Measurements from ENCODE around the gene M6PR.
"Not testable (repeated sequence)": the region's sequence is repeated elsewhere in the genome, so short reads cannot be mapped to it uniquely, and the experiment has no call there.

The M6PR gene

DNA sequence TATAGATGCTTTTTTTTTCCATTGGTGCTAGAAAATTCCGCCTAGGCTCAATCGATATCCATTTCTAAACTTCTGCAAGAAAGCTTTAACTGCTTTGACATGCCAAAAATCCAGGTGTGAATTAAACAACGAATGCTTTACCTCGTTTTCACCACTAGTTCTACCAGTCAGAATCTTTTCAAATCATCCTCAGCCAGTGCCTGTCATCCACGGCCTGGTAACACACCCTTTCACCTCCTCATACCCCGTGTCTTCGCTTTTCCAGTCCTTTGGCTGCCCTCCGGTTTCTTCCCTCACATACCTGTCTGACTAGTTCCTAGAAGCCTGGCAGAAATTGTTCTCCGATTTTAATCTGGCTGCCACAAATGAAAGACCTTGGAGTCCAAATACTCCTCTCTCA, 36.5 kb downstream of the M6PR start:
- DNase-seq (ENCODE audit: low read depth, low spot score): no peak

DNA sequence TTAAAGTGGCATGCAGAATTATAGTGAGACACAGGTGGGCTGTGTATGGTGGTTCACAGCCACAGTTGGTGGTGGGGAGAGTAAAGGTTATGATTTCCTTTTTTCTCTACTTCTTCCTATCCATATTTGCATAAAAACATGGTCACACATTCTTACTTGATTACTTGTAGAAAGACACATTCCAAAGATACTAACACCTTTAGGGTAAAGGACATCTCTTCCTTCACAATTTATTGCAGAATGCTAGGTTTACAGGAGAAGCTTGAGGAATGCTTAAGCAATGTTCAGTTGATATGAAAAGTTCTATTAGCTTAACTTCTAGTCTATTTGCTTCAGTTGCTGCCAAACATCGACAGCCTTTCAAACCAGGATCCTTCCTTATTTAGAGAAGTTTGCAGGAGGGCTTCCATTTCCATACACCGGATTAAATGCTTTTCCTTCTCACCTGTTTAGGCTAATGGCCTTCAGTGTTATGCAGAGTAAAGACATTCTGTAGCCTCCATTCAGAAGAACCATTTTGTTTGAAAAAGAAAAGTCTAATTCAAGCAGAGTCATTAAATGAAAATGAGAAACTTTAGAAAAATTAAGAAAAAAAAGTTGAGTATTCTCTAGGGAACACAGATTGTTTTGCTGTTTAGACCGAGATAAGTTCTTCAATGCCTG, 37.7 kb downstream of the M6PR start:
- DNase-seq (ENCODE audit: low read depth, low spot score): peak; percentile 87

DNA sequence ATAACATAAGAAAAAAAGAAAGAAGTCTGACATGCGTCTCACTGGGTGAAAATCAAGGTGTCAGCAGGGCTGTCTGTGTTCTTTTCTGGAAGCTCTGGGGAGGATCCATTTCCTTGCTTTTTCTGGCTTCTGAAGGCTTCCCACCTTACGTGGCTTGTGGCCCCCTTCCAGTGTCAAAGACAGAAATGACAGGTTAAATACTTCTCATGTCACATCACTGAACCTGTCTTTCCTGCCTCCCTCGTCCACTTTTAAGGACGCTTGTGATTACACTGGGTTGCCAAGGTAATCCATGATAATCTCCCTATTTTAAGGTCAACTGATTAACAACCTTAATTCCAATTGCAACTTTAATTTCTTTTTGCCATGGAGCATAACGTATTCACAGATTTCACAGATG, 39.7 kb downstream of the M6PR start:
- DNase-seq (ENCODE audit: low read depth, low spot score): no peak

DNA sequence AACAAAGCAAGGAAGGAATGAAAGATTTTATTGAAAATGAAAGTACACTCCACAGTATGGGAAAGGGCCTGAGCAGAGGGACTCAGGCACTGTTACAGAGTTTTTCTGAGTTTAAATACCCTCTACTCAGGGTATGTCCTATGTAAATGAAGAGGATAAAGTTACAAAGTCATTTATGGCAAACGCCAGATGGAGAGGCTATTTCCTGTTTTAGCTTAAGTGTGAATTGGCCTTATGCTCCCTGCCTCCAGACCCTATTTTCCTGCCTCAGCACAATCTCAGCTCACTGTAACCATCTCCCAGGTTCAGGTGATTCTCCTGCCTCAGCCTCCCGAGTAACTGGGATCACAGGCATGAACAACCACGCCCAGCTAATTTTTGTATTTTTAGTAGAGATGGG, 41.9 kb downstream of the M6PR start:
- no peak for DNase-seq (ENCODE audit: low read depth, low spot score)

DNA sequence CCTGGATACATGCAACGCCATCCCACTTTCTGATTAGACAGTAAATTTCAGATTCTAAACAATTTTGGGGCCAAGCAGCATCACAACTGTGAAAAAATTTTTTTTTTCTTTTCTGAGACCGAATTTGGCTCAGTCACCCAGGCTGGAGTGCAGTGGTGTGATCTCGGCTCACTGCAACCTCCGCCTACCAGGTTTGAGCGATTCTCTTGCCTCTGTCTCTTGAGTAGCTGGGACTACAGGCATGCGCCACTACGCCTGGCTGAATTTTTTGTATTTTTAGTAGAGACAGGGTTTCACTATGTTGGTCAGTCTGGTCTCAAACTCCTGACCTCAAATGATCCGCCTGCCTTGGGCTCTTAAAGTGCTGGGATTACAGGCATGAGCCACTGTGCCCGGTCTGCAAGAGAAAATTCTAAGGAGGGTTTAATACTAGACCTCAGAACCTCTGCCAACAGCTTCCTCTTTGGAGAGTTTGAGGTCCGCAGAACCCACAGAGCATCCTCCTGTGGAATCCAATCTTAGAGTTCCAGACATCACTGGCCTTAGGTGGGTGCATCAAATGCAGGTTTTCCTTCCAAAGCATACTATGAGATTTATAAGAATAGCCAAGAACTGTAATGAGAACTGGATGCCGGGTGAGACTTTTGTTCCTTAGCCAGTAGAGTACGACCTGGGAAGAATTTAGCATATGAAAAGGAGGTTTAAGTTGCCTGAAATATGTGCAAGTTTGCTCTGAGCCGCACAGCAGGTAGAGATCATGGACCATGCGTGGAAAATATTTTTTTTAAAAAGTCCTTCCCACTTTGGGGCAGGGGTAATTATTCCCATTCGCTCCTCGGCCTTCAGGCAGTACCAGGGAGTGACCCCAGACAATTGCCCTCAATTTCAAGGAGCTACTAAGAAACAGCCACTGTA, 42.9 kb downstream of the M6PR start:
- DNase-seq (ENCODE audit: low read depth, low spot score): no peak

DNA sequence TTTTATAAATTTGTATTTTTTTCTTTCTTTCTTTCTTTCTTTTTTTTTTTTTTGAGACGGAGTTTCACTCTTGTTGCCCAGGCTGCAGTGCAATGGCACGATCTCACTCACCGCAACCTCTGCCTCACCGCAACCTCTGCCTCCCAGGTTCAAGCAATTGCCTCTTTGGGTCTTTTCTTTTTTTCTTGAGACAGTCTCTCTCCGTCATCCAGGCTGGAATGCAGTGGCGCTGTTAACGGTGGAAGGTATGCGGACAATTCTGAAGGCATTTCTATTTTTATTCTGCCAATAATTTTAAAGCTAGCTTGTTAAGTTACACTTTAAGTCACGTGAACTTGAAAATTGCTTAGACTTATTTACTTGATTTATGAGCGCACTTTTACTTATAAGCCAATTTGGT, 43.9 kb downstream of the M6PR start:
- DNase-seq (ENCODE audit: low read depth, low spot score): no peak

DNA sequence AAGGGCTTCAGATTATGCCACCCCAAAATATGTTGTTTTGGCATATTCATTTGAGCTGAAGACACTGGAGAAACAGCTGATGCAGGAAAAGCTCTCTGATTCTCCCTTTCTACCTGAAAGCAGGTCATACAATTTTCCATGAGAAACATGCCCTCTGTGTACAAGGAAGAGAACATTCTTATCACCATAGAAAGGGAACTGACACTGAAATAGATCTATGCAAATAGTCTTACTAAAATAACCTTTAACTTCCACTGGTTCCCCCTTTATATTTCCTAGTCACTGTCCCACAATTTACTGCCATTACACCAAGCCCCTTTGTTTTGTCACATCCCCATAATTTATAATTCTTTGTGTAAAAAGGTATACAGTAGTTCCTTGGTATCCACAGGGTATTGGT, 44.8 kb downstream of the M6PR start:
- no peak for DNase-seq (ENCODE audit: low read depth, low spot score)

DNA sequence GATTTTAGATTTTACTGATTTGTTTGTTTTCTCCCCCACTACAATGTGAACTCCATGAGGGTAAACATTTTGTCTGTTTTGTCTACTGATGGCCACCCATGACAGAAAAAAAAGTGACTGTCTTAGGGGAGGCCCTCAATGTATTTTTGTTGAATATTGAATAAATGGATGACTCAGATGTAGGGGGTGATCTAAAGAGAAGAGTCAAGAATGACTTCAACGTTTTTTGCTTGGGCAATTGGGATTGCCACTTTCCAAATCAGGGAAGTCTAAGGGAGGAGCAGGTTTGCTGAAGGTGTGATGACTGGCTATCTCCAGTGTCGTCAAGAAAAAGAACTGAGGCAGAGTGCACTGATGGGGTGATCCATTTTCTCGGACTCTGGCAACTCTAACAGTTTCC, 45.8 kb downstream of the M6PR start:
- no peak for DNase-seq (ENCODE audit: low read depth, low spot score)

DNA sequence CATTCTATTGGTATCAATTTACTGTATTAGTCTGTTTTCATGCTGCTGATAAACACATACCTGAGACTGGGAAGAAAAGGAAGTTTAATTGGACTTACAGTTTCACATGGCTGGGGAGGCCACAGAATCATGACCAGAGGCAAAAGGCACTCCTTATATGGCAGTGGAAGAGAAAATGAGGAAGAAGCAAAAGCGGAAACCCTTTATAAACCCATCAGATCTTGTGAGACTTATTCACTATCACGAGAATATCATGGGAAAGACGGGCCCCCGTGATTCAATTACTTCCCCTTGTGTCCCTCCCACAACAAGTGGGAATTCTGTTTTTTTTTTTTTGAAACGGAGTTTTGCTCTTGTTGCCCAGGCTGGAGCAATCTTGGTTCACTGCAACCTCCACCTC, 46.7 kb downstream of the M6PR start:
- not testable (repeated sequence) for DNase-seq (ENCODE audit: low read depth, low spot score)

DNA sequence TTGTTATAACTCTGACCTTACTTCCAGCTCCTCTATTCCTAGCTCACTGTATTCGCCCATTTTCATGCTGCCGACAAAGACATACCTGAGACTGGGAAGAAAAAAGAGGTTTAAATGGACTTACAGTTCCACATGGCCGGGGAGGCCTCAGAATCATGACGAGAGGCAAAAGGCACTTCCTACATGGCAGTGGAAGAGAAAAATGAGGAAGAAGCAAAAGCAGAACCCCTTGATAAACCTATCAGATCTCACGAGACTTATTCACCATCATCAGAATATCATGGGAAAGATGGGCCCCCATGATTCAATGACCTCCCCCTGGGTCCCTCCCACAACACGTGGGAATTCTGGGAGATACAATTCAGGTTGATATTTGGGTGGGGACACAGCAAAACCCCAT, 49.6 kb downstream of the M6PR start:
- no peak for DNase-seq (ENCODE audit: low read depth, low spot score)

DNA sequence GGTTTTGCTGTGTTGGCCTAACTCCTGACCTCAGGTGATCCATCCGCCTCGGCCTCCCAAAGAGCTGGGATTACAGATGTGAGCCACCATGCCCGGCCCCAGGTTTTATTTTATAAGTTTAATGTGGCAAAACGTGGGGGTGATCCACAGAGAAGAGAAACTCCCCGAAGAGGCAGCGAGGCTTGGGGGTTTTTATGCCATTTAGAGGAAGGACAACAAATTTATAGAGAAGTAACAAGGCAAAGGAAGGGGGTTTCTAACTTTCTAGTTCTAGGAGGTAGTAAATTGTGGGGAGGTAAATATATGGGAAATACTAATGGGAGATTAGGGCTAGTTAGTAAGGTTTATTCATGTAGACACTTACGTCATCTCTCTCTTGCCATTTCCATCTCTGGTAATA, 52.4 kb downstream of the M6PR start:
- DNase-seq (ENCODE audit: low read depth, low spot score): no peak

DNA sequence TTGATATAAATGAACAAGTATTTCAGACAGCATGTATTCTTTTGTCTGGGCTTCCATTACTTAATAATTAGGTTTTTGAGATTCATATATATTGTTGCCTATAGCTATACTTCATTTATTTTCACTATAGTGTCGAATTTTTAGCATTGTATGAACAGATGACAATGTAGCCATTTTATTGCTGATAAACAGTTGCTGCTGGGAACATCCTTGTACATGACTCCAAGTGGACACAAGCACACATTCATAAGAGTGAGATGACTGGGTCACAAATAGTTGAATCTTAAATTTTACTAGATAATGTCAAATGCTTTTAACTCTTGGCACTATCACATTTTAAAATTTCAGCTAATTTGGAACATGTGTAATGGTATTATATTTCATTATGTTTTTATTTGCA, 54.5 kb downstream of the M6PR start:
- DNase-seq (ENCODE audit: low read depth, low spot score): no peak

DNA sequence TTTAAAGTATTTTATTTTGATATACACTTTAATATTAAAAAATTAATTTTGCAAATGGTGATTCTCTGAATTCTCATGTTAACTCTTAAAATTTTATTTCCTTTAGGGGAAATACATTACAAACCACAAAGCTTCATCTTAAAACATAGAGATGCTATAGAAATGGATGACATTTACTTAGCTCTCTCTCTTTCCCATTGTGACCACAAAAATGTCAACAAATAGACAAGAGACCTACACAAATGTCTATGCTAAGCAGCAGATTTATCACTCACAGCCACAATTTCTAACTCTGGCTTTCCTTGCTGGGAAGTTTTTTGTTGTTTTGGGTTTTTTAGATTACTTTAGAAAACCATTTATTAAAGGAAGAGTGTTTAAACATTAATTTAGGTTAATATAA, 55.1 kb downstream of the M6PR start:
- no peak for DNase-seq (ENCODE audit: low read depth, low spot score)

DNA sequence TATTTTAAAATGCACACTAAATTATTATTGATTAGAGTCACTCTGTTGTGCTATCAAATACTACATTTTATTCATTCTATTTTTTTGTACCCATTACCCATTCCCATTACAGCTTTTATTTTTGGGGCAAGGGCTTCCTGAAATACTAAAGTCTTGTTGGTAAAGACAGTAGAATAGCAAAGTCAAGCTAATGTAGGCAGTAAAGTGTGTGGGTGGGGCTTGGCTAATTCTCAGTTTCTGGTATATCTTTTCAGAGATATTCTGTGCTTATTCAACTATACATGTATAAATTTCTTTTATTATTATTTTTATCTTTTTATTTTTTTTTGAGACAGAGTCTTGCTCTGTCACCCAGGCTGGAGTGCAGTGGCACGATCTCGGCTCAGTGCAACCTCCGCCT, 57.5 kb downstream of the M6PR start:
- DNase-seq (ENCODE audit: low read depth, low spot score): no peak
